H9 (cell line): ENCODE results near the gene SPARCL1. TPM values are rescaled to one million over a fixed set of nuclear protein-coding genes. Genes with fewer than 3 reads are reported as not detected.

ENCODE experiments used
- DNase-seq: peaks from one replicate; pipeline ENCODE4 v3.0.0-alpha.2; 2017
- H2AFZ ChIP-seq: one replicate; pipeline ENCODE4 v1.6.1; 2013; ENCODE audit warnings: mild to moderate bottlenecking, low read length, control low read depth, moderate library complexity
- H2AK5ac ChIP-seq: 2 replicates; pipeline ENCODE4 v1.6.1; 2013; ENCODE audit warnings: low read length, control low read depth, mixed read lengths; ENCODE audit not compliant: insufficient read length
- H2BK120ac ChIP-seq: one replicate; pipeline ENCODE4 v1.6.1; 2013; ENCODE audit warnings: low read depth, mild to moderate bottlenecking, low read length, control low read depth, inconsistent platforms; ENCODE audit not compliant: poor library complexity, severe bottlenecking
- H2BK12ac ChIP-seq: 2 replicates; pipeline ENCODE4 v1.6.1; 2013; ENCODE audit warnings: low read length, control low read depth, mixed read lengths, low read depth; ENCODE audit not compliant: insufficient read length
- H2BK15ac ChIP-seq: 2 replicates; pipeline ENCODE4 v1.6.1; 2013; ENCODE audit warnings: low read depth, low read length, control low read depth
- H2BK20ac ChIP-seq: one replicate; pipeline ENCODE4 v1.6.1; 2013; ENCODE audit warnings: low read depth, mild to moderate bottlenecking, low read length, control low read depth, inconsistent platforms; ENCODE audit not compliant: poor library complexity, severe bottlenecking
- H2BK5ac ChIP-seq: 2 replicates; pipeline ENCODE4 v1.6.1; 2013; ENCODE audit warnings: low read length, control low read depth, mixed read lengths; ENCODE audit not compliant: insufficient read length
- H3K14ac ChIP-seq: 2 replicates; pipeline ENCODE4 v1.6.1; 2013; ENCODE audit warnings: low read length, control low read depth; ENCODE audit not compliant: insufficient read depth
- H3K18ac ChIP-seq: 2 replicates; pipeline ENCODE4 v1.6.1; 2013; ENCODE audit warnings: low read depth, mild to moderate bottlenecking, mixed read lengths, low read length, control low read depth; ENCODE audit not compliant: insufficient read length
- H3K23ac ChIP-seq: 2 replicates; pipeline ENCODE4 v1.6.1; 2013; ENCODE audit warnings: low read length, control low read depth, mixed read lengths, low read depth; ENCODE audit not compliant: insufficient read length
- H3K23me2 ChIP-seq: 2 replicates; pipeline ENCODE4 v1.6.1; 2013; ENCODE audit warnings: low read depth, mild to moderate bottlenecking, mixed read lengths, low read length, control low read depth; ENCODE audit not compliant: insufficient read length, poor library complexity, severe bottlenecking
- H3K27ac ChIP-seq: 2 replicates; pipeline ENCODE4 v1.5.1; 2013; ENCODE audit warnings: low read length, control low read depth, mixed read lengths, low read depth; ENCODE audit not compliant: insufficient read length
- H3K27me3 ChIP-seq: 2 replicates; pipeline ENCODE4 v1.6.1; 2013; ENCODE audit warnings: low read length, control low read depth, inconsistent platforms; ENCODE audit not compliant: insufficient read depth
- H3K4ac ChIP-seq: 2 replicates; pipeline ENCODE4 v1.6.1; 2013; ENCODE audit warnings: low read depth, mild to moderate bottlenecking, control low read depth, inconsistent platforms, low read length, moderate library complexity
- H3K4me1 ChIP-seq: 2 replicates; pipeline ENCODE4 v1.6.1; 2013; ENCODE audit warnings: low read length, control low read depth, inconsistent platforms; ENCODE audit not compliant: insufficient read depth
- H3K4me2 ChIP-seq: 2 replicates; pipeline ENCODE4 v1.6.1; 2013; ENCODE audit warnings: low read length, control low read depth, mixed read lengths; ENCODE audit not compliant: insufficient read length, insufficient read depth
- H3K56ac ChIP-seq: 2 replicates; pipeline ENCODE4 v1.6.1; 2013; ENCODE audit warnings: low read depth, mild to moderate bottlenecking, mixed read lengths, low read length, control low read depth; ENCODE audit not compliant: insufficient read length
- H3K79me1 ChIP-seq: 2 replicates; pipeline ENCODE4 v1.6.1; 2013; ENCODE audit warnings: low read depth, mild to moderate bottlenecking, moderate library complexity, low read length, control low read depth, inconsistent platforms; ENCODE audit not compliant: insufficient read depth, poor library complexity, severe bottlenecking
- H3K79me2 ChIP-seq: 2 replicates; pipeline ENCODE4 v1.6.1; 2013; ENCODE audit warnings: low read length, control low read depth, inconsistent platforms; ENCODE audit not compliant: insufficient read depth
- H3K9ac ChIP-seq: 2 replicates; pipeline ENCODE4 v1.6.1; 2013; ENCODE audit warnings: low read length, control low read depth, mixed read lengths; ENCODE audit not compliant: insufficient read length; ENCODE audit errors: extremely low read depth
- H3K9me3 ChIP-seq: one replicate; pipeline ENCODE4 v1.6.1; 2013; ENCODE audit warnings: low read depth, low read length, inconsistent platforms; ENCODE audit not compliant: control insufficient read depth
- H3T11ph ChIP-seq: one replicate; pipeline ENCODE4 v1.6.1; 2013; ENCODE audit warnings: mild to moderate bottlenecking, low read length, control low read depth, inconsistent platforms
- H4K20me1 ChIP-seq: one replicate; pipeline ENCODE4 v1.6.1; 2013; ENCODE audit not compliant: control insufficient read depth, insufficient read length, insufficient read depth
- H4K5ac ChIP-seq: 2 replicates; pipeline ENCODE4 v1.6.1; 2013; ENCODE audit warnings: low read depth, mild to moderate bottlenecking, mixed read lengths, low read length, control low read depth; ENCODE audit not compliant: insufficient read length
- H4K8ac ChIP-seq: replicated peaks from 2 replicates; pipeline ENCODE4 v1.6.1; 2013; ENCODE audit warnings: low read length, control low read depth, mixed read lengths, low read depth; ENCODE audit not compliant: insufficient read length
- H4K91ac ChIP-seq: 2 replicates; pipeline ENCODE4 v1.6.1; 2013; ENCODE audit warnings: low read depth, mild to moderate bottlenecking, moderate library complexity, mixed read lengths, low read length, control low read depth; ENCODE audit not compliant: insufficient read length
- H3K27ac Mint-ChIP-seq, 3 experiments: 2 replicates in 2 of 3; 3 replicates in 1 of 3; pipeline ENCODE4 v1.8.0; 2020 to 2021; ENCODE audit warnings: mixed read lengths in 3 of 3, mild to moderate bottlenecking in 1 of 3, moderate library complexity in 1 of 3
- H3K27me3 Mint-ChIP-seq: 2 replicates; pipeline ENCODE4 v1.8.0; 2021; ENCODE audit warnings: low read depth, mild to moderate bottlenecking, moderate library complexity, mixed read lengths
- H3K36me3 Mint-ChIP-seq, 3 experiments: 2 replicates in 2 of 3; 3 replicates in 1 of 3; pipeline ENCODE4 v1.8.0; 2020 to 2021; ENCODE audit warnings: low read depth in 3 of 3, mixed read lengths in 3 of 3; ENCODE audit not compliant: insufficient read depth in 1 of 3
- H3K4me1 Mint-ChIP-seq, 2 experiments: 2 replicates each; pipeline ENCODE4 v1.8.0; 2020; ENCODE audit warnings: mixed read lengths in 2 of 2
- H3K4me3 Mint-ChIP-seq, 2 experiments: 2 replicates in 1 of 2; 3 replicates in 1 of 2; pipeline ENCODE4 v1.8.0; 2020 to 2021; ENCODE audit warnings: mild to moderate bottlenecking in 2 of 2, mixed read lengths in 2 of 2, moderate library complexity in 1 of 2
- H3K9me3 Mint-ChIP-seq, 2 experiments: 2 replicates in 1 of 2; 3 replicates in 1 of 2; pipeline ENCODE4 v1.8.0; 2020; ENCODE audit warnings: mild to moderate bottlenecking in 2 of 2, mixed read lengths in 2 of 2, moderate library complexity in 1 of 2
- total RNA-seq: library from RNA; stranded (reverse); gene quantifications from 2 replicates; pipeline ENCODE4 v1.2.1, GENCODE V29; 2021
- TF ChIP-seq, protein P1 (sequence below): fragments of 200-600 bp; sonication (generic); conservative IDR thresholded peaks from 3 replicates; pipeline ENCODE4 v1.8.0; 2021; ENCODE audit warnings: antibody characterized with exemption, mild to moderate bottlenecking

SPARCL1 gene
- total RNA-seq, 1 experiment from 2014 or later = 0.17 TPM

GRCh38 chr4:87461281-87461700 lies 67.9 kb downstream of the SPARCL1 start:
- Histone ChIP-seq H3K79me2 (no peaks in the 10 kb centered on the region), H3K27me3 (no peaks in the 10 kb centered on the region), H2AK5ac (no peak overlapping the region), H3T11ph (no peak overlapping the region), H3K18ac (no peak overlapping the region), H3K23me2 (no peaks in the 10 kb centered on the region), H2BK20ac (no peak overlapping the region), H4K91ac (no peak overlapping the region), H3K79me1 (no peaks in the 10 kb centered on the region), H3K9ac (no peak overlapping the region), H3K56ac (no peak overlapping the region), H4K20me1 (no peaks in the 10 kb centered on the region), H3K27ac (no peak overlapping the region), H2BK12ac (no peak overlapping the region), H3K23ac (no peak overlapping the region), H2BK15ac (no peak overlapping the region), H3K4ac (no peak overlapping the region), H3K14ac (no peak overlapping the region), H4K5ac (no peak overlapping the region), H3K4me2 (no peak overlapping the region), H2AFZ (no peak overlapping the region), H3K9me3 (no peaks in the 10 kb centered on the region), H2BK5ac (no peak overlapping the region), H4K8ac (no peak overlapping the region), H2BK120ac (no peak overlapping the region), H3K4me1 (no peaks in the 10 kb centered on the region; the same call in 1 of the 2 replicates)
- TF ChIP-seq, protein P1, sequence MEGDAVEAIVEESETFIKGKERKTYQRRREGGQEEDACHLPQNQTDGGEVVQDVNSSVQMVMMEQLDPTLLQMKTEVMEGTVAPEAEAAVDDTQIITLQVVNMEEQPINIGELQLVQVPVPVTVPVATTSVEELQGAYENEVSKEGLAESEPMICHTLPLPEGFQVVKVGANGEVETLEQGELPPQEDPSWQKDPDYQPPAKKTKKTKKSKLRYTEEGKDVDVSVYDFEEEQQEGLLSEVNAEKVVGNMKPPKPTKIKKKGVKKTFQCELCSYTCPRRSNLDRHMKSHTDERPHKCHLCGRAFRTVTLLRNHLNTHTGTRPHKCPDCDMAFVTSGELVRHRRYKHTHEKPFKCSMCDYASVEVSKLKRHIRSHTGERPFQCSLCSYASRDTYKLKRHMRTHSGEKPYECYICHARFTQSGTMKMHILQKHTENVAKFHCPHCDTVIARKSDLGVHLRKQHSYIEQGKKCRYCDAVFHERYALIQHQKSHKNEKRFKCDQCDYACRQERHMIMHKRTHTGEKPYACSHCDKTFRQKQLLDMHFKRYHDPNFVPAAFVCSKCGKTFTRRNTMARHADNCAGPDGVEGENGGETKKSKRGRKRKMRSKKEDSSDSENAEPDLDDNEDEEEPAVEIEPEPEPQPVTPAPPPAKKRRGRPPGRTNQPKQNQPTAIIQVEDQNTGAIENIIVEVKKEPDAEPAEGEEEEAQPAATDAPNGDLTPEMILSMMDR = no peak
- no peak overlapping the region for H3K4me3 Mint-ChIP-seq
- H3K9me3 Mint-ChIP-seq = no peaks in the 10 kb centered on the region; a peak in 1 of 5 replicates
- H3K27ac Mint-ChIP-seq = no peak overlapping the region
- H3K27me3 Mint-ChIP-seq = no peaks in the 10 kb centered on the region
- H3K4me1 Mint-ChIP-seq = peaks cover 11 to 14% of the 10 kb centered on the region in 2 experiments
- DNase-seq = no peak
- H3K36me3 Mint-ChIP-seq = peaks cover 11 to 21% (median 17%) of the 10 kb centered on the region in 3 experiments
